AG04449 (cell line): Measurements from ENCODE around the gene PGM1.

ENCODE experiments used
- CTCF ChIA-PET: fragments of 350-600 bp; formaldehyde crosslinking; extraction: SDS; loops from one replicate; lab custom pipeline; 2021; ENCODE audit warnings: antibody characterized with exemption; lab: Yijun Ruan, JAX
- POLR2A ChIA-PET: fragments of 400-600, 350-600 bp; formaldehyde crosslinking; extraction: SDS; loops from one replicate; lab custom pipeline; 2020; ENCODE audit warnings: antibody characterized with exemption, inconsistent platforms; lab: Yijun Ruan, JAX
- DNase-seq: peaks from one replicate; pipeline ENCODE4 v3.0.0-alpha.2; 2010; ENCODE audit warnings: low read depth, low spot score
- H3K4me3 ChIP-seq: 2 replicates; pipeline ENCODE4 v1.5.1; 2011; ENCODE audit warnings: low read depth, mild to moderate bottlenecking, control low read depth, low read length
- CTCF ChIP-seq: IDR thresholded peaks from one replicate; pipeline ENCODE4 v1.5.1; 2011; ENCODE audit warnings: mild to moderate bottlenecking, moderate library complexity, low read length, control low read depth, inconsistent platforms; ENCODE audit not compliant: insufficient read depth; ENCODE audit errors: missing control alignments

Gene PGM1

DNA sequence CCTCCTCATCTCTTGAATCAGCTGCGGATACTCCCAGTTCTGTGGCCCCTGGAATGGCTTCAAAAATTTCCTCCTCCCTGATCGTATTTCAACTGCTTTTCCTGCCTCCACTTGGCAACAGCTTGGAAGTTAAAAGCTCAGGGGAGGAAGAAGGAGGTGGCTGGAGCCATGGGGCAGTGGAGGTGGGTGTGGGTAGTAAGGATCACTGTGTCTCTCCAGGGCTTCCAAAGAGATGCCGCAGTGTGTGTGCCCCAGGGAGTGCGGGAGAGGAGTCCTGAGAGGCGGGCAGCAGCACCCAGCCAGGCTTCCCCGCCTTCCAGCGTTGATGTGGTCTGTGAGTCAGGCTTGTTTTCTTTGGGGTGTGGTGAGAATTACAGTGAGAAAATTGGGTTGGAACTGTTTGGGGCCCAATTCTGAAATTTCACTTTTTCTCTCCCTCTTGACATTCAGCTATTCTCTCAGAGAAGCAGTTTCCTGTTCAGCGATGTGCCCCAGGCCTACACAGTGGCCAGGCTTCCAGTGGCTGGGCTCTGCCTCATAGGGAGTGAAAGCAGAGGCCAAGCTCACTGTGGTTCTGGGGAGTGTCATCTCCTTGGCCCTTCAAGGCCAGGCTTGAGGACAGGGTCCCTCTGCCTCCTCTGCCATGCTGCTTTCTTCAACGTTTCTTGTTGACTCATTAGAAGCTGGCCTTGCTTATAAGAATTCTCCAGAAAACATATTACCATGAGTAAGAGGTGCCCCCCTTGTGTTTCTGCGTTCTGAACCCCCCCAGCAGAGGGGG is 69.0 kb downstream of the PGM1 start:
- DNase-seq, result no peak
- ChIA-PET POLR2A (interaction anchor here (1.4 kb wide), 1 partner anchor 475 kb away, joined by 3 read pairs; no protein-coding TSS in a partner anchor), CTCF (interaction anchor here (0.8 to 3.9 kb wide), 11 partner anchors 8 to 584 kb away, joined by 3 to 38 read pairs (median 6); no protein-coding TSS in a partner anchor)
- TF ChIP-seq CTCF, result no peak
- H3K4me3 ChIP-seq, result no peak overlapping the region

- TF ChIP-seq CTCF, result no peak
- no peak overlapping the region for H3K4me3 ChIP-seq
- DNase-seq, result no peak
- ChIA-PET POLR2A (interaction anchor here (1.4 kb wide), 1 partner anchor 474 kb away, joined by 3 read pairs; no protein-coding TSS in a partner anchor), CTCF (interaction anchor here (1.4 to 3.9 kb wide), 9 partner anchors 8 to 584 kb away, joined by 4 to 38 read pairs (median 7); no protein-coding TSS in a partner anchor)
These were observed 69.6 kb downstream of the PGM1 start for GRCh38 chr1:63662841-63663240.

GRCh38 chr1:63663301-63663700 is 70.1 kb downstream of the PGM1 start:
- no peak for DNase-seq
- POLR2A ChIA-PET, result no interaction called here
- CTCF ChIA-PET, result interaction anchor here (1.5 to 3.9 kb wide), 3 partner anchors 10 to 474 kb away, joined by 5 to 38 read pairs (median 8); no protein-coding TSS in a partner anchor
- H3K4me3 ChIP-seq, result no peak overlapping the region
- TF ChIP-seq CTCF, result no peak

- ChIA-PET CTCF (interaction anchor here (1.5 to 4.0 kb wide), 3 partner anchors 9 to 36 kb away, joined by 3 to 34 read pairs (median 5); no protein-coding TSS in a partner anchor), POLR2A (no interaction called here)
- DNase-seq, result no peak
- no peak overlapping the region for H3K4me3 ChIP-seq
- no peak for TF ChIP-seq CTCF
These were observed 70.7 kb downstream of the PGM1 start for GRCh38 chr1:63663873-63664272.

- CTCF ChIA-PET, result interaction anchor here (1.2 to 4.0 kb wide), 6 partner anchors 8 to 250 kb away, joined by 3 to 34 read pairs (median 4); no protein-coding TSS in a partner anchor
- H3K4me3 ChIP-seq, result no peak overlapping the region
- DNase-seq, result no peak
- POLR2A ChIA-PET, result no interaction called here
- no peak for TF ChIP-seq CTCF
These were observed 71.5 kb downstream of the PGM1 start for GRCh38 chr1:63664742-63665141.

- H3K4me3 ChIP-seq, result no peak overlapping the region
- ChIA-PET CTCF (interaction anchor here (1.2 to 4.0 kb wide), 5 partner anchors 10 to 249 kb away, joined by 3 to 34 read pairs (median 3); no protein-coding TSS in a partner anchor), POLR2A (no interaction called here)
- no peak for TF ChIP-seq CTCF
- DNase-seq, result no peak
These were observed 72.2 kb downstream of the PGM1 start for GRCh38 chr1:63665410-63665809.
